T1000 (cell line): ENCODE data around the gene EPHX1.

ENCODE experiments used
- DNase-seq: peaks from one replicate; lab custom pipeline; 2025; ENCODE audit warnings: mixed read lengths; lab: John Stamatoyannopoulos, UW

The EPHX1 gene

GRCh38 chr1:225861834-225862580 is 52.1 kb downstream of the EPHX1 start:
- DNase-seq: no peak

GRCh38 chr1:225862581-225862950 is 52.6 kb downstream of the EPHX1 start:
- DNase-seq: no peak

- DNase-seq: no peak
Observed at GRCh38 chr1:225863167-225863566, 53.2 kb downstream of the EPHX1 start.

- DNase-seq: no peak
Observed at GRCh38 chr1:225865514-225865913, 55.6 kb downstream of the EPHX1 start.

- DNase-seq: no peak
Observed at GRCh38 chr1:225866061-225866837, 56.3 kb downstream of the EPHX1 start.

GRCh38 chr1:225866981-225867380 is 57.1 kb downstream of the EPHX1 start:
- no peak for DNase-seq

- DNase-seq: no peak
Observed at GRCh38 chr1:225868631-225869330, 58.9 kb downstream of the EPHX1 start.

GRCh38 chr1:225870911-225871310 is 61.0 kb downstream of the EPHX1 start:
- no peak for DNase-seq

- no peak for DNase-seq
Observed at GRCh38 chr1:225871359-225872074, 61.6 kb downstream of the EPHX1 start.

GRCh38 chr1:225872075-225872430 is 62.1 kb downstream of the EPHX1 start:
- no peak for DNase-seq

- DNase-seq: no peak
Observed at GRCh38 chr1:225873281-225873850, 63.4 kb downstream of the EPHX1 start.

GRCh38 chr1:225874431-225874830 is 64.5 kb downstream of the EPHX1 start:
- DNase-seq: no peak

- DNase-seq: no peak
Observed at GRCh38 chr1:225875044-225875815, 65.3 kb downstream of the EPHX1 start.

GRCh38 chr1:225876900-225877510 is 67.1 kb downstream of the EPHX1 start:
- DNase-seq: no peak

- no peak for DNase-seq
Observed at GRCh38 chr1:225877580-225877979, 67.7 kb downstream of the EPHX1 start.

GRCh38 chr1:225878282-225878681 is 68.4 kb downstream of the EPHX1 start:
- DNase-seq: no peak

- no peak for DNase-seq
Observed at GRCh38 chr1:225879521-225880221, 69.7 kb downstream of the EPHX1 start.

- DNase-seq: no peak
Observed at GRCh38 chr1:225880222-225880588, 70.3 kb downstream of the EPHX1 start.

GRCh38 chr1:225880636-225881035 is 70.7 kb downstream of the EPHX1 start:
- no peak for DNase-seq
